Heart left ventricle (tissue), 16 donors: ENCODE measurements around the gene RRP1. TPM values are rescaled to one million over a fixed set of nuclear protein-coding genes. Genes with fewer than 3 reads are reported as not detected.

Source experiments
- ATAC-seq, 4 donors: fragments of 200-7000 bp; cut with Tn5 transposase; one replicate each; pipeline ENCODE4 v1.9.1; 2020 to 2022; ENCODE audit warnings: moderate library complexity in 4 of 4, mild to moderate bottlenecking in 3 of 4, moderate number of reproducible peaks in 1 of 4
- DNase-seq, 5 donors: peaks; one replicate each; pipeline ENCODE4 v3.0.0-alpha.2; 2020
- H3K27ac ChIP-seq, 12 donors: fragments of 200-600 bp; sonication (generic) in 4 of 12; one replicate each; pipeline versions ENCODE4 v1.5.0 to v1.8.0; 2016 to 2022; ENCODE audit warnings: mild to moderate bottlenecking in 2 of 12
- H3K27me3 ChIP-seq, 9 donors: fragments of 200-600 bp; sonication (generic) in 2 of 9; one replicate each; pipeline versions ENCODE4 v1.5.1 to v1.8.0; 2016 to 2022; ENCODE audit warnings: mild to moderate bottlenecking in 3 of 9
- H3K36me3 ChIP-seq, 9 donors: fragments of 200-600 bp; sonication (generic) in 2 of 9; one replicate each; pipeline versions ENCODE4 v1.5.0 to v1.8.0; 2018 to 2022; ENCODE audit warnings: mild to moderate bottlenecking in 2 of 9
- H3K4me1 ChIP-seq, 12 donors: fragments of 200-600 bp; sonication (generic) in 4 of 12; one replicate each; pipeline versions ENCODE4 v1.5.0 to v1.8.0; 2016 to 2022; ENCODE audit warnings: mild to moderate bottlenecking in 3 of 12
- H3K4me3 ChIP-seq, 12 donors: fragments of 200-600 bp; sonication (generic) in 4 of 12; one replicate each; pipeline versions ENCODE4 v1.5.0 to v1.8.0; 2017 to 2022; ENCODE audit warnings: mild to moderate bottlenecking in 9 of 12, moderate library complexity in 4 of 12
- H3K9me3 ChIP-seq, 12 donors: fragments of 200-600 bp; sonication (generic) in 4 of 12; one replicate each; pipeline versions ENCODE4 v1.5.0 to v1.8.0; 2016 to 2022; ENCODE audit warnings: mild to moderate bottlenecking in 1 of 12
- CTCF ChIP-seq, 12 donors: fragments of 200-600 bp; sonication (generic) in 4 of 12; IDR thresholded peaks; one replicate each; pipeline versions ENCODE4 v1.5.0 to v1.8.0; 2018 to 2022; ENCODE audit warnings: antibody characterized with exemption in 12 of 12, mild to moderate bottlenecking in 5 of 12
- POLR2A ChIP-seq, 2 donors: fragments of 450-650 bp; IDR thresholded peaks; one replicate each; pipeline ENCODE4 v1.6.1; 2017; ENCODE audit warnings: antibody characterized with exemption in 2 of 2, mild to moderate bottlenecking in 2 of 2, moderate library complexity in 2 of 2
- WGBS, 4 donors: extraction: QIAGEN DNeasy Blood & Tissue Kit in 2 of 4; methylation state at CpG; one replicate each; pipeline versions ENCODE4 v1.1.5 to v1.1.7; 2013 to 2018; 5-methylcytosine and 5-hydroxymethylcytosine counted together
- intact Hi-C, 10 donors: fragments of 100-400 bp; cut with DNase I; formaldehyde crosslinking; loops; one replicate each; pipeline versions ENCODE4 v1.11.1 to v1.14.2; 2022
- polyA plus RNA-seq, 2 donors: library from polyadenylated mRNA; stranded (reverse); fragments of 200-250 nt; gene quantifications; one replicate each; pipeline ENCODE4 v1.2.3, GENCODE V29; 2013
- total RNA-seq, 9 donors: library from RNA; depleted of rRNA in 2 of 9; stranded (reverse); fragments of >200 nt in 2 of 9; fragmentation: NEBNext Ultra II Directional in 3 of 9; extraction: Animal tissue kit (Norgen Biotek cat#: 25700) in 3 of 9; gene quantifications; one replicate each; pipeline versions ENCODE4 v1.1.0 to v1.2.4, GENCODE V29; 2016 to 2023
- donor health status: ischemic (EF 13 %, LVEDD 7.1; RV severe dilation, severe dysfunction).
- donor health status: healthy with polysubstance abuse.
- donor health status: DM: no; HTN: yes; CAD: no.
- donor health status: DM: no; HTN: no; CAD: no.
- donor health status: ischemic (EF 25% LVEDD 6.9; RV normal size, moderate dysfunction).
- donor health status: ischemic (EF 25% LVEDD 5.7; RV mildly dilated, moderate dysfunction).
- donor health status: healthy.
- donor health status: DM: yes; HTN: yes; CAD: no.
- donor health status: ischemic (EF 35%, LVEDD 5.7; RV mildly dilated, moderate dysfunction).
- donor health status: nonischemic (EF 11% LVEDD 7.7; RV severe dilation, severe dysfunction).
- donor health status: DM: yes; HTN: yes; CAD: no.
- donor health status: PGD.
- donor health status: ischemic (EF 29% LVEDD 5.4; RV normal size, mild dysfunction).
- donor health status: nonischemic (EF 23%, LVEDD 6.1; RV moderate dilation, normal function).

The RRP1 gene
- total and polyA plus RNA-seq, 11 donors = 6.0 to 15.6 (median 9.8) TPM

DNA sequence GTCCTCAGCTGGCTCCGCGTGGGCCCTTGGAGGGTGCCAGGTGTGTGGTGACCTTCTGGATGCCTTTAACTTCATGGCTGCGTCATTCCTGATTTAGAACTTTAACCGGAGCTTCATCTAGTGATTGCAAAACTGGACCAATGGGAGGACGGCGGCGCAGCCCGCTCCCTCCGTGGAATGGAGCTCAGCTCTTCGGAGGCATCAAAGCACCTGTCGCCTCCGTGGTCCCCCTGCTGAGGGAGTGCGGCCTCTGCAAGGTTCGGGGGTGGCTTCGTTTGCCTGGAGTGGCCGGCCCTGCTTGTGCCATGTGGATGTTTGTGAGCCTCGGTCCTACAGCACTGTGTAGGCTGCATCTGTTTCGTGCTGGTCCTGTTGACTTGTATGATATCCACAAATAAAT is 27.5 kb upstream of the RRP1 start:
- TF ChIP-seq CTCF (IDR thresholded peaks at IDR 0.05) (no peak), POLR2A (IDR thresholded peaks at IDR 0.05) (no peak)
- intact Hi-C loops = no loop called here
- H3K27me3 ChIP-seq = no peaks in the 10 kb centered on the region
- no peak for ATAC-seq
- H3K9me3 ChIP-seq = peaks cover 0 to 4% (median 0%) of the 10 kb centered on the region in 12 donors
- H3K27ac ChIP-seq = no peak overlapping the region
- 94 to 95% (median 95%) methylated on average over 18 of the region's 18 CpGs for WGBS, 4 donors
- DNase-seq = no peak
- no peak overlapping the region for H3K4me3 ChIP-seq
- H3K4me1 ChIP-seq = peaks cover 0 to 16% (median 0%) of the 10 kb centered on the region in 12 donors
- H3K36me3 ChIP-seq = peaks cover 0 to 57% (median 17%) of the 10 kb centered on the region in 9 donors

- intact Hi-C loops = no loop called here
- Histone ChIP-seq H3K4me3 (no peak overlapping the region), H3K9me3 (peaks cover 0 to 4% (median 0%) of the 10 kb centered on the region in 12 donors), H3K27ac (no peak overlapping the region), H3K36me3 (peaks cover 0 to 51% (median 15%) of the 10 kb centered on the region in 9 donors), H3K27me3 (no peaks in the 10 kb centered on the region), H3K4me1 (peaks cover 0 to 12% (median 0%) of the 10 kb centered on the region in 12 donors)
- ATAC-seq (no peak), DNase-seq (no peak)
- 94 to 97% (median 96%) methylated on average over 12 to 15 of the region's 15 CpGs for WGBS, 4 donors
- TF ChIP-seq POLR2A (IDR thresholded peaks at IDR 0.05) (no peak), CTCF (IDR thresholded peaks at IDR 0.05) (no peak)
Measured at GRCh38 chr21:43762303-43763128, 26.9 kb upstream of the RRP1 start.

GRCh38 chr21:43763901-43764523 is 25.4 kb upstream of the RRP1 start:
- Histone ChIP-seq H3K9me3 (peaks cover 0 to 4% (median 0%) of the 10 kb centered on the region in 12 donors), H3K27ac (no peak overlapping the region), H3K27me3 (no peaks in the 10 kb centered on the region), H3K4me1 (peaks cover 0 to 12% (median 1%) of the 10 kb centered on the region in 12 donors), H3K4me3 (no peak overlapping the region), H3K36me3 (peaks cover 0 to 41% (median 5%) of the 10 kb centered on the region in 9 donors)
- 79 to 91% (median 89%) methylated on average over 10 of the region's 10 CpGs for WGBS, 4 donors
- DNase-seq (no peak), ATAC-seq (no peak)
- no peak for TF ChIP-seq CTCF (IDR thresholded peaks at IDR 0.05)
- no peak for TF ChIP-seq POLR2A (IDR thresholded peaks at IDR 0.05)
- intact Hi-C loops = no loop called here
